DND-41 (cell line): ENCODE results near the gene ZNF473.
"Not testable (repeated sequence)": the region's sequence is repeated elsewhere in the genome, so short reads cannot be mapped to it uniquely, and the experiment has no call there.

Experiments used
- CTCF ChIP-seq: IDR thresholded peaks from 2 replicates; pipeline ENCODE4 v1.5.1; 2012; ENCODE audit warnings: borderline replicate concordance, low read length, moderate library complexity, mild to moderate bottlenecking; ENCODE audit not compliant: poor library complexity, severe bottlenecking; ENCODE audit errors: extremely low read depth
- EZH2 ChIP-seq: IDR thresholded peaks from 3 replicates; pipeline ENCODE4 v1.6.1; 2012; ENCODE audit warnings: borderline replicate concordance, low read depth, mild to moderate bottlenecking, moderate library complexity, low read length, inconsistent platforms; ENCODE audit not compliant: severe bottlenecking

GRCh38 chr19:50079014-50079413 is 53.2 kb downstream of the ZNF473 start:
- TF ChIP-seq CTCF, EZH2: not testable (repeated sequence)
